ENCODE measurements around the gene DOCK11. TPM values are rescaled to one million over a fixed set of nuclear protein-coding genes. Genes with fewer than 3 reads are reported as not detected.

Gene DOCK11
- polyA plus RNA-seq, 1 donor from 2014 or later = 37.2 TPM

- H2AFZ ChIP-seq (ENCODE audit: low read depth, low read length) = no peak overlapping the region
- H3K27me3 ChIP-seq (ENCODE audit: insufficient read depth, low read depth, low read length) = no peaks in the 10 kb centered on the region
- H3K36me3 ChIP-seq (ENCODE audit: insufficient read depth, low read length) = no peaks in the 10 kb centered on the region
- H3K9ac ChIP-seq (ENCODE audit: low read length) = no peak overlapping the region
- no peak overlapping the region for H3K4me3 ChIP-seq (ENCODE audit: low read length)
- no peak overlapping the region for H3K27ac ChIP-seq (ENCODE audit: low read length)
- no peaks in the 10 kb centered on the region for H4K20me1 ChIP-seq (ENCODE audit: insufficient read depth)
- no peak overlapping the region for H3K4me2 ChIP-seq (ENCODE audit: low read length)
- no peaks in the 10 kb centered on the region for H3F3A ChIP-seq (ENCODE audit: insufficient read depth, low read length, poor library complexity, severe bottlenecking)
- no peaks in the 10 kb centered on the region for H3K9me2 ChIP-seq (ENCODE audit: insufficient read depth, low read length)
- no peaks in the 10 kb centered on the region for H3K9me3 ChIP-seq (ENCODE audit: low read length)
- H3K79me2 ChIP-seq (replicated peaks; ENCODE audit: insufficient read depth, low read length) = no peaks in the 10 kb centered on the region
- no peak for TF ChIP-seq SMC3 (conservative IDR thresholded peaks at IDR 0.05; ENCODE audit: poor library complexity)
- no peak for TF ChIP-seq EP300 (conservative IDR thresholded peaks at IDR 0.05; ENCODE audit: poor library complexity, severe bottlenecking)
- TF ChIP-seq TAF1 (IDR thresholded peaks at IDR 0.05; ENCODE audit: low read depth) = no peak
- TF ChIP-seq EZH2 (IDR thresholded peaks at IDR 0.05; ENCODE audit: borderline replicate concordance, insufficient read depth, low read length, poor library complexity, severe bottlenecking) = no peak
- TF ChIP-seq MXI1 (conservative IDR thresholded peaks at IDR 0.05; ENCODE audit: poor library complexity, severe bottlenecking) = no peak
- no peak for TF ChIP-seq CTCF (IDR thresholded peaks at IDR 0.05; ENCODE audit: poor library complexity, severe bottlenecking)
- TF ChIP-seq REST (IDR thresholded peaks at IDR 0.05; ENCODE audit: borderline replicate concordance) = no peak
- TF ChIP-seq RAD21 (conservative IDR thresholded peaks at IDR 0.05) = no peak
- TF ChIP-seq POLR2AphosphoS5 (IDR thresholded peaks at IDR 0.05) = no peak
These were observed 203.0 kb downstream of the DOCK11 start for GRCh38 chrX:118698516-118699170.

GRCh38 chrX:118702741-118703140 is 207.1 kb downstream of the DOCK11 start:
- Histone ChIP-seq H4K20me1 (ENCODE audit: insufficient read depth) (no peaks in the 10 kb centered on the region), H3F3A (ENCODE audit: insufficient read depth, low read length, poor library complexity, severe bottlenecking) (no peaks in the 10 kb centered on the region), H3K27ac (ENCODE audit: low read length) (no peak overlapping the region), H3K27me3 (ENCODE audit: insufficient read depth, low read depth, low read length) (no peaks in the 10 kb centered on the region), H3K9ac (ENCODE audit: low read length) (no peak overlapping the region), H3K4me3 (ENCODE audit: low read length) (no peak overlapping the region), H2AFZ (ENCODE audit: low read depth, low read length) (no peak overlapping the region), H3K9me3 (ENCODE audit: low read length) (no peaks in the 10 kb centered on the region), H3K4me2 (ENCODE audit: low read length) (no peak overlapping the region), H3K36me3 (ENCODE audit: insufficient read depth, low read length) (no peaks in the 10 kb centered on the region), H3K79me2 (replicated peaks; ENCODE audit: insufficient read depth, low read length) (no peaks in the 10 kb centered on the region), H3K9me2 (ENCODE audit: insufficient read depth, low read length) (no peaks in the 10 kb centered on the region)
- TF ChIP-seq EP300 (conservative IDR thresholded peaks at IDR 0.05; ENCODE audit: poor library complexity, severe bottlenecking) = no peak
- TF ChIP-seq RAD21 (conservative IDR thresholded peaks at IDR 0.05) = no peak
- TF ChIP-seq MXI1 (conservative IDR thresholded peaks at IDR 0.05; ENCODE audit: poor library complexity, severe bottlenecking) = no peak

Measured in neural cell (in vitro differentiated cells).